GM19324 (cell line): ENCODE results near the gene DCAF4L1.

Experiments
- ATAC-seq: cut with Tn5 transposase; IDR thresholded peaks from one replicate; pipeline ENCODE4 v1.9.1; 2021; ENCODE audit warnings: mild to moderate bottlenecking, moderate library complexity; ENCODE audit not compliant: unreplicated experiment, low FRiP score

The DCAF4L1 gene, protein sequence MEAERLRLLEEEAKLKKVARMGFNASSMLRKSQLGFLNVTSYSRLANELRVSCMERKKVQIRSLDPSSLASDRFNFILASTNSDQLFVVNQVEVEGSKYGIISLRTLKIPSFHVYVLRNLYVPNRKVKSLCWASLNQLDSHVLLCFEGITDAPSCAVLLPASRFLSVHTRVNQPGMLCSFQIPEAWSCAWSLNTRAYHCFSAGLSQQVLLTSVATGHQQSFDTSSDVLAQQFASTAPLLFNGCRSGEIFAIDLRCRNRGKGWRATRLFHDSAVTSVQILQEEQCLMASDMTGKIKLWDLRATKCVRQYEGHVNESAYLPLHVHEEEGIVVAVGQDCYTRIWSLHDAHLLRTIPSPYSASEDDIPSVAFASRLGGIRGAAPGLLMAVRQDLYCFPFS

DNA sequence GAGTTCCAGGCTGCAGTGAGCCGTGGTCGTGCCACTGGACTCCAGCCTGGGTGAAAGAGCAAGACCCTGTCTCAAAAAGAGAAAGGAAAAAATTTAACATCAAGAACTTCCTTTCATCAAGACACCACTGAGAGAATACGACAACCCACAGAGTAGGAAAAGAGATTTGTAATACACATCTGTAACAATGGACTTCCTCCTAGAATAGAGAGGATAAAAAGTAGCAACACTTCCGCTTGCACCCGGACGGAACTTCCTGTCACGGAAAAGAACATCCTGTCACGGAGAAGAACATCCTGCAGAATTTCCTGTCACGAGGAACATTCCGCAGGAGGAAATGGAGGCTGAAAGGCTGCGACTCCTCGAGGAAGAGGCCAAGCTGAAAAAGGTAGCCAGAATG, at the start of gene DCAF4L1:
DCAF4L1 (plus strand) TSS at position 301 of the 400 bp plus-strand sequence; CDS start at position 338, 37 bp downstream.
- no peak for ATAC-seq

DNA sequence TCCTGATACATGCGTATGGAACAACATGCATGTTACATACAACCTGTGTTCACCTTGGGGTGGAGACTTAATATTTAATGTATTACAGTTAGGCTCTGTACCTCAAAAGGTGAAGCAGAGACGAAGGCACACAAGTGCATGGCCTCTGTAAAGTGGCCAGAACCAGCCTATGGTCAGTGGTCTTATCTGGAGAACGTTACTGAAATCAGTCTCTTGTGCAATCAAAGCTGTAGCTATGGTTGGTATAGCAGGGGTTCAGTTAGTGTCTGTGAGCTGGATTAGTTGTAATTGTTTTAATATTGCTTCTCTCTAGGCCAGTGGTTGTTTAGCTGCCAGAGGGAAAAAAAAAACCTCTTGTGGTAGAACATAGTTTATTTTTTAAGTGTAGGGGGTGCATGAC, 48.6 kb upstream of the DCAF4L1 start:
- ATAC-seq: no peak

DNA sequence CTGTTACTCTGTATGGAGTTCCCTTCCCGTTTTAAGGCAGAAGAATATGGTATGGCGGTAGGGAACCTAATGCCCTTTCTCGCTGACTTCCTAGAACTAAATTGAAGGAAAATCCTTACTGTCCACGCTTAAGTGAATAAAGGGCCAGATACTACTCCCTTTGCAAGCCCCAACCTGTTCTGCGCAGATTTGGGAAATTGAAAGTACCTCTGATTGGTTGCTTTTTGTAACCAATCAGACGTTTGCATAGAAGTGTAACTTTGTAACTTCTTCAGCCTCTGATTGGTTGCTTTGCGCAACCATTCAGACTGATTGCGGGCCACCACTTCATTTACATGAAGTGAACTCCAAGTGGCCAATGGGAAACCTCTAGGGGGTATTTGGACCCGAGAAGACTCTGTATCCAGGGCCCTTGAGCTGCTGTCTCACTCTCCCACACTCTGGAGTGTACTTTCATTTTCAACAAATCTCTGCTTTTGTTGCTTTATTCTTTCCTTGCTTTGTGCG, 47.5 kb upstream of the DCAF4L1 start:
- ATAC-seq: no peak

DNA sequence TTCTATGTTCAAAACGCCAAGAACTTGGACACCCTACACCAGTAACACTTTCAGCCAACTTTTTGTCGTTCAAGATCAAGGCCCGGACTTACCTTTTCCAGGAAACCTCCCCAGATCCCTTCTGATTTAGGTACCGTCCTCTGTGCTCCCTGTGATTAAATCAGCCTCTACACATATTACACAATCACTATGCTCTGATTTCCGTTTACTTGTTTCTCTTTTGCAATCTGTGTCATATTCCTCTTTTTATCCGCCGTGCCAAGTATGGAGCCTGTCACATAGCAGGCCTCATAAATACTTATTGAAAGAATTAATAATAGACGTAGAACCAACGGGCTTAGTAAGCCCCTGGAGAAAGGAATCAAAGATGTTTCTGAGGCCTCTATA, 47.0 kb upstream of the DCAF4L1 start:
- ATAC-seq: no peak

DNA sequence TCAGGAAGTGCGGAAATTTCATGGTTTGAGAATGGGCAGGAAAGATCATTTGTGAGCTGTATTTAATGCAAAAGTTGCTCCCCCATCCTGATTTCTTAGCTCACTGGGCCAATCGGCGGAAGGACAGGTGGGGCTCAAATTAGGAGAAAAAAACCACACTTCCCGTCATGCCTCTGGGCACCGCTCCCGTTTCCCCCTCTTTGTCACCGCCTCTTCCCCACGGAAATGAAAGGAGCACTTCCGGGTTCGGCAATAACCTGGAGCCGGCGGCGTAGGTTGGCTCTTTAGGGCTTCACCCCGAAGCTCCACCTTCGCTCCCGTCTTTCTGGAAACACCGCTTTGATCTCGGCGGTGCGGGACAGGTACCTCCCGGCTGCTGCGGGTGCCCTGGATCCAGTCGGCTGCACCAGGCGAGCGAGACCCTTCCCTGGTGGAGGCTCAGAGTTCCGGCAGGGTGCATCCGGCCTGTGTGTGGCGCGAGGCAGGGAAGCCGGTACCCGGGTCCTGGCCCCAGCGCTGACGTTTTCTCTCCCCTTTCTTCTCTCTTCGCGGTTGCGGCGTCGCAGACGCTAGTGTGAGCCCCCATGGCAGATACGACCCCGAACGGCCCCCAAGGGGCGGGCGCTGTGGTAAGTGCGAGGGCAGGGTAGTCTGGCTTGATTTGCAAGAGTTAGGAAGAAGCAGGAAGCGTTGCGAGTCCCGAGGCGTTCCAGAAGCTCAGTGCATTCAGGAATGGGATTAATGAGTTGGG, 46.5 kb upstream of the DCAF4L1 start, which contains the start of gene TMEM33:
TMEM33 (plus strand) TSS at position 529 of the 751 bp plus-strand sequence; CDS start at position 585, 56 bp downstream.
- peak; percentile 92 for ATAC-seq

DNA sequence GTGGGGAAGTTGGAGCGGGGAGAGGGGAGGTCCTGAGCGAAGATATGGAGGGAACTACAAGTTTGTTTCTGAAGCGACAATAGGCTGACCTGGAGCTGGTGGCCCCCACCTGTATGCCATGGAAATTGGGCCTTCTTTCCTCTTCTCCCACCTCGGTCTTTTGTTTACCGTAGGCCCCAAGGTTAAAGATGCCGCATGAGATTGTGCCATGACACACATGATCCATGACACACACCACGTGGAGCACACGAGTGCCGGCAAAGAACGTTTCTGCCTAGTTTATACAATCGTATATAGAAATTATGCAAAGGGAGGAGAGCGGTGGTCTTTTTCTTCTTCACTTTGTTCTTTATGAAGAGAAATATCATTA, 45.9 kb upstream of the DCAF4L1 start:
- no peak for ATAC-seq

DNA sequence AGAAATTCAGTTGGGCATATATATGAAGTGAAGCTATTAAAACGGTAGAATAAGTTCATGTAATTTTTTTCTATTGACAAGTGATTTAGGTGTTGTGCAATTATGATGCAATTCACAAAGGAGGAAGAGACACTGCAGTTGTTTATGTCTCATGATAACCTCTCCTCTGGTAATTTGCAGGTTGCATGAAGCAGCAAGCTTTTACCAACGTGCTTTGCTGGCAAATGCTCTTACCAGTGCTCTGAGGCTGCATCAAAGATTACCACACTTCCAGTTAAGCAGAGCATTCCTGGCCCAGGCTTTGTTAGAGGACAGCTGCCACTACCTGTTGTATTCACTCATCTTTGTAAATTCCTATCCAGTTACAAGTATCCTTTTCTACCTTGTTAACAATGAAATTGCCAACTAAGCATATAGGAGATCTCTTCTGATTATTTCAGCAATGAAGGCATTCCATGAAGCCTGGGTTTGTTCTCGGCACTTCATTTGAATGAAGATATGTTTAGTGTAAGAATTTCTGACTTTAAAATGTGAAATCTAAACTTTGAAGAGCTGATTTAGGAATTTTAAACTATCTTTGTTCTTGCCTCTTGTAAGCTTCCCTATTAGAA, 42.4 kb upstream of the DCAF4L1 start:
- no peak for ATAC-seq

DNA sequence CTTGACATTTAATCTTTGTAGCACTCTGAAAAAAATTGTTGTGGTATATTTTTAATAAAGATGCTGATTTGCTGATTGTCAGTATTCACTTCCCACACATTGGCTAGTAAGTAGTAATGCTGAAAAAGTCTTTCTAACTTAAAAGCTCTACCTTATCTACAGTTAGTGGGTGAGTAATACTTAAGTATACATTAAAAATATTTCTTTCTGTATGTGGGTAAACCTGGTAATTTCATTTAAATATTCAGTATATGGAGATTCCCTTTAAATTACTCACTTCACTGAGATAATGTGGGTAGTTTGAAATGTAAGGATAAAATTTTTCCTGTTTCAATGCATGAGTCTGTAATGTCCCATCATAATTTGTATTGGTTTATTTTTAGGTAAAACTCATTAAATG, 40.7 kb upstream of the DCAF4L1 start:
- ATAC-seq: no peak

DNA sequence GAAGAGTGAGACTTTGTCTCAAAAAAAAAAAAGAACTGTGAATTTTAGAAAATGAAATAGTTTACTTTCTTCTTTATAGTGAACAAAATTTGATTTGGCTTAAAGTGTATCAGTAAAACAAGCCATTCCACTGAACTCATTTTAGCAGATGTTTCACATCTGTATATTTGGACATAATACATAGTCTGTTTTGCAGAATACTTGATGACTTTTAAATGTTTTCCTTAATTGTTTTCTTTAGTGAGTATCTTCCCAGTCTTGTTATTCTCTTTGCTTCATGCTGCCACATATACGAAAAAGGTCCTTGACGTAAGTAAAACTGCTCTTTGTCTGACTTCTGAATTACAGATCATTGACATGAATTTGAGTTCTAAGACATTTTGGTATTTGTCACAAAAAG, 38.0 kb upstream of the DCAF4L1 start:
- ATAC-seq: no peak

DNA sequence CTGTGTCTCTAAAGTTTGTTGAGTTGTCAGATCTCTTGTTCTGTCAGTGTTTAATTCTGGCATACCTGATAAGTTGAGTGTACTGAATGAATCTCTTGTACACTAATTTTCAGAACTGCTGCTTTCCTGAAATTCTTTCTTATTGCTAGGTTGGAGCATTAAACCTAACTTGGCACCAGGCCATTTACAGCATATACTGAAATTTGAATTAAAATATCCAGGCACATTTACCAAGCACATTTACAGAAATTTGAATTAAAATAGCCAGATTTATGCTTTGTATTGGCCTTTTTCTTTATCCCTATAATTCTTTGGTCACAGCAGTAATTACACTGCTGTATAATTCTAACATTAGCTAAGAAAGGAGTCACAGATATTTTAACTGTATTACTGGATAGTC, 37.5 kb upstream of the DCAF4L1 start:
- no peak for ATAC-seq

DNA sequence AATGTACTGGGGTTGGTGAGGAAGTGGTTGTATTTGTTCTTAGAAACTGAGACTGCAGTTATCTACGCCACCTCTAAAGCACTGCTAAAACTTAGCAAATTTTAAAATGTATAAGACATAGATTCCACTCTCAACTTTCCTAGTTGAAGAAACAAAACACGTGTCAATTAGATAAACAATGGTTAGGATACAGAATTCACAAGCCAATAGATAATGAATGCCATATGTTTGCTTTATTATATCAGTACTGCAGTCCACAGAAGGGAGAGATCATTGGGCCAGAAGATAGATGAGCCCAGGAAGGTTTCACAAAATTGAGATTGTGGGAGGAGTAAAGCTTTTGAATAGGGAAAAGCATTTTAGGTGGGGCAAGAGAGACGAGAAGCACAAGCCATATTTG, 32.0 kb upstream of the DCAF4L1 start:
- ATAC-seq: no peak

DNA sequence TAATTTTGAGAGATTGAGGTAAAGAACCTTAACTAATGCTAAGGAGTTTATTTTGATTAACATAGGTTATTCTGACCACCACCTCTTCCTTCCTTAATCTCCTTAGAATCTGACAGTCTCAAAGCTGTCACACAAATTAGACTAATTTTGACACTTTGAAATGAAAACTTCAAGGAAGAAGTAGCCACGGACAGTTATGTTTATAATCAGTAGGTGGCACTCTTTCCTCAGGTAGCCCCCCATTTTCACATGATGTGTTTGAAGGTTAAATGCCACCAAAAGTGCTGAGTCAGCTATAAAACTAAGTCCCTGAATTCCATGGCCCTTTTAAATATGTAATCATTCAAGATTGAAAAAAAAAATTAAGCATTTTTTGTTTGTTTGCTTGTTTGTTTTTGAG, 23.9 kb upstream of the DCAF4L1 start:
- ATAC-seq: no peak

DNA sequence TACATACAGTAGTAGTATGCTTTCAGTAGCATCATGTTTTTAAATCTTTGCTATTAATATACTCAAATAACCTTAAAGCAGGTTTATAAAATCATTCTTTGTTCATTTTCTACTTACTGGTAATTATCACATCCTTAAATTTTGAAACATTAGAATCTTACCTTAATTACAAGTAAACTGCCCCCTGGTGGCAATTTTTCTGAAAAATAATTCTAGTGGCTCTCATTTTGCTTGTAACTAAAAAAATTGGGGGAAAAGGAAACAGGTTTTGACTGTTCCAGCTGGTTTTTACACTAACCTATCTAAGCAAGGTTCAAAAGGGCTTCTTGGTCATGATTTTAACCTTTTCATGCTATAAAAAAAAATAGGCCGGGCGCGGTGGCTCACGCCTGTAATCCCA, 18.5 kb upstream of the DCAF4L1 start:
- ATAC-seq: no peak

DNA sequence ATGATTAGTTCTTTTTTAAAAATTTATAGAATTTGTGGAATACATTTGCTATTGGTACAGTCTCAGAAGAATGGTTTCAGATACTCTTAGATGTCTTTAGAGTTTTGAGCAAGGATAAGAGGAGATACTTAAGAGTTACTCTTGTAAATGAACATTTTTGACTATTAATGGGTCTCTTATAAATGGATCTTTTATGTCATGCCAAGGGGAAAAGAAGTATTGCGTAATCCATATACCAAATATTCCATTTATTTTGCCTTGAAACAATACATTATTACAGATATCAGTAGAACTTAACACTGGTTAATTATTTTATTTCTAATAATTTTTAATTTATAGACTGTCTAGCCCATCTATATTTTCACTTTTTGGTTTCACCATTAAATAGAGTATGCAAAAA, 17.2 kb upstream of the DCAF4L1 start:
- ATAC-seq: no peak

DNA sequence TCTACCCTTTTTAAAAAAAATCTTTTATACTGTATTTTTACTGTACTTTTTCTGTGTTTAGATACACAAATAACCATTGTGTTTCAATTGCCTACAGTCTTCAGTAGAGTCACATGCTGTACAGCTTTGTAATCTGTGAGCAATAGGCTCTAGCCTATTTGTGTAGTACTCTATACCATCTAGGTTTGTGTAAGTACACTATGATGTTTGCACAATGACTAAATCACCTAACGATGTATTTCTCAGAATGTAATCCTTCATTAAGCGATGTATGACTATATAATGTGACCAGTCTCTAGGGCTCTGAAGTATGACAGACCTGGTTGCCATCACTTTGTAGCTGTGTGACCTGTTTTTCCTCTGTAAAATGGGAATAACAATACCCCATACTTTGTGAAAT, 14.2 kb upstream of the DCAF4L1 start:
- ATAC-seq: no peak

DNA sequence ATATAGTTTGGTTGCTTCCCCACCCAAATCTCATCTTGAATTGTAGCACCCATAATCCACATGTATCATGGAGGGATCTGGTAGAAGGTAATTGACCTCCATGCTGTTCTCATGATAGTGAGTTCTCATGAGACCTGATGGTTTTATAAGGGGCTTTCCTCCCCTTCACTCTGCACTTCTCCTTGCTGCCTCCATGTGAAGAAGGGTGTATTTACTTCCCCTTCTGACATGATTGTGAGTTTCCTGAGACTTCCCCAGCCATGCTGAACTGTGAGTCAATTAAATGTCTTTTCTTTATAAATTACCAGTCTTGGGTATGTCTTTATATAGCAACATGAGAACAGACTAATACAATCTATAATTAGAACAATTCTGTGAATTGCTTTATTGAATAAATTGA, 11.9 kb upstream of the DCAF4L1 start:
- no peak for ATAC-seq

DNA sequence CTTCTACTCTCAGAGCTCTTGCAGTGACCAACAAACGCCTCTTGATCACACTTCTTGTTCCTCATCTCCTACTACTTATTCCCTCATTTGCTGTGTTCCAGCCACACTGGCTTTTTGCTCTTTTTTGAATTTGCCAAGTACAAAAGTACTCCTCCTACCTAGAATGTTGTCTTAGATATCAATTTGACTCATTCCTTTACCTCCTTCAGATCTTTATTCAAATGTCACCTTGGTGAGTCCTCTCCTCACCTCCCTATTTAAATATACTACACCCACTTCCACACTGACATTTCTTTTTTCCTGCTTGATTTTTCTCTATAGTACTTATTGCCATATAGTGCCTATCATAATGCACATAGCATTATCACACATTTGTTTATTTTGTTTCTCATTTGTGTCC, 6.2 kb upstream of the DCAF4L1 start:
- no peak for ATAC-seq

DNA sequence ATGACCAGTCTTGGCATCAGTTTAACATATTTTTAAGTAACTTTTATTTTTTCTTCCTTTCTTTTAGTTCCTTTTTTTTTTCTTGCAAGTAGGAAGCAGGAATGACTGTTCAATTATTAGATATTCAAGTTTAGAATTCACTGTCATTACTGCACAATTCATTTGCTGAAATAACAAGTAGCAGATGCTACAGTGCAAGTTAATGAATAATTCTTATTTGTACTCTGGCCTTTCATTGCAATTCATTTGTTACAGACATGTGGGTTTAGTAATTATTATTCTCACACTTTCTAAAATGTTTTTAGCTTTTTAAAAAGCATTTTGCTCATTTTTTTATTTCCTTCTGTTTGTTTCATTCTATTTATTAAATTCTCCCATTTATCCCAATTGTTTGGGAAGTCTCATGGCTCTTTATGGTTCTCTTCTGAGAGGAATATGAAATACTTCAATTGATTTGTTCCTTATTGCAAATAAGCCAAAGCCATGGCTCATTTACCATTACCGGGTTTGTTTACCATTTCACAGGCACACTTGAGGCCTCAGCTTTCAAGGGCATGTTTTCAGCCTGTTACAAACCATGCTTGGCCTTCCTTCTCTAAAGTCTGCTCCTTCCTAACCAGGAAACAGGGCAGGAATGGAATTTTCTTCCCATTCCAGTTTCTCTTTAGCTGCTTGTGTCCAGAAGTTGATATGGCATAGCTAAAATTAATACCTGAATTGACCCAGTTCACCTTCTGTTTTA, 4.6 kb upstream of the DCAF4L1 start:
- ATAC-seq: no peak

DNA sequence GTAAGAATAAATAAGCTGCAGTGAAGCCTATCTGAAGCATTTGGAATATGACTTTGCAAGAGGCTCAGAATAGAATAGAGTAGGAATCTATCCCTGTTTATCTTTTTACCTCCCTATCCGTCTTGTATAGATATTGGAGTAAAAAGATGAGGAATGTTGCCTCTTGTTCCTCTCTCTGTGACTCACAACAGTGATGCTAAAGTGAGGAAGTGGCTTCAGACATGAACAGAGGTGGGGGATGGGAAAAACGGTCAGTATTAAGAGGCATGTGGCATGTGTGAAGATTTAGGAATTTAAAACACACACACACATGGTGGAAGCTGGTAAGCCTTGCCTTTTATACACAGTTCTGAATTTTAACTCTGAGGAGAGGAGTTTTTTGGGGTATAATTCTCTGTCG, 3.8 kb upstream of the DCAF4L1 start:
- ATAC-seq: no peak

DNA sequence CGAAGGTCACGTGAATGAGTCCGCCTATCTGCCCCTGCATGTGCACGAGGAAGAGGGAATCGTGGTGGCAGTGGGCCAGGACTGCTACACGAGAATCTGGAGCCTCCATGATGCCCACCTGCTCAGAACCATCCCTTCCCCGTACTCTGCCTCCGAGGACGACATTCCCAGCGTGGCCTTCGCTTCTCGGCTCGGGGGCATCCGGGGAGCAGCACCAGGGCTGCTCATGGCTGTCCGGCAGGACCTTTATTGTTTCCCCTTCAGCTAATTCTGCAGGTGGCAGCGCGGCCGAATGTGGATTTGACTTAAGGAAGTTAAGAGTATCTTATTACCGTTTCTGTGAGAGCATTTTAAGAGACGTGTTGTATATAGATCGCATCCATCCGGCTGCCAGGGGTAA, 1.2 kb downstream of the DCAF4L1 start:
- ATAC-seq: no peak

DNA sequence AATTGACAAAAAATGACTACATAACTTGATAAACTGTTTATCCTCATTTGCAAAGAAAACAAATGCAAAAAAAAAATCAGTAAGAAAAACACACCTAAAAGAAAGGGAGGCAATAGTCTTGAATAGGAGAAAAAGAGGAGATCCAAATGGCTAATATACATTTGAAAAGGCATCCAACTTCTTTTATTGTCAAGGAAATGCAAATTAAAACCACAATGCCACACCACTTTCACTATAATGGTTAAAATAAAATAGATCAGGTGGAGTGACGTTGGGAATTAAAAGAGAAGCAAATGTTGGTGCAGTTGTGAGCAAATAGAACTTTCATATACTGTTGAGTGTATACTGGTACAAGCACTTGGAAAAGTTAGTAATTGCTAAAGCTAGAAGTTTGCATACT, 3.6 kb downstream of the DCAF4L1 start:
- no peak for ATAC-seq
